K562 (cell line): ENCODE results near the gene ELOVL2. TPM values are rescaled to one million over a fixed set of nuclear protein-coding genes. Genes with fewer than 3 reads are reported as not detected.

Experiments
- ATAC-seq: fragments of 200-7000 bp; cut with Tn5 transposase; 3 replicates; pipeline ENCODE4 v1.9.1; 2020; ENCODE audit warnings: moderate library complexity
- BruUV-seq: library from RNA; stranded (reverse); fragments of 400-500 nt; replicated peaks from 2 replicates; lab custom pipeline; 2021; lab: Mats Ljungman, UMichigan
- CTCF ChIA-PET: fragments of 300-600 bp; formaldehyde crosslinking; extraction: SDS; loops from one replicate; lab custom pipeline; 2021; ENCODE audit warnings: low intra/inter-chr PET ratio; lab: Yijun Ruan, JAX
- POLR2A ChIA-PET: fragments of 300-600, 350-650 bp; sonication (Branson Sonifier 250); formaldehyde crosslinking; extraction: SDS; loops from one replicate; lab custom pipeline; 2021; ENCODE audit warnings: antibody characterized with exemption, inconsistent platforms; lab: Yijun Ruan, JAX
- DNase-seq, 4 experiments: peaks; one replicate each; pipeline versions ENCODE4 v3.0.0 to v3.0.0-alpha.2; 2011 to 2018; ENCODE audit warnings: low spot score in 3 of 4, mixed read lengths in 3 of 4; ENCODE audit errors: extremely low read depth in 1 of 4
- FAIRE-seq: peaks from 2 replicates; lab custom pipeline; 2011; peaks lifted over from hg19 to GRCh38; lab: Jason Lieb, UNC
- H2AFZ ChIP-seq: 2 replicates; pipeline ENCODE4 v1.6.0; 2011; ENCODE audit warnings: low read depth, low read length, control low read depth, inconsistent platforms
- H3K27ac ChIP-seq: fragments of 200-600 bp; 3 replicates; pipeline ENCODE4 v1.8.0; 2011; ENCODE audit warnings: low read depth, mild to moderate bottlenecking, control low read depth, inconsistent platforms, low read length, moderate library complexity, mixed read lengths; ENCODE audit errors: extremely low read depth
- H3K27me3 ChIP-seq, 2 experiments: fragments of 300-600 bp in 1 of 2; 2 replicates in 1 of 2; 3 replicates in 1 of 2; pipeline versions ENCODE4 v1.6.0 to v1.8.0; 2011; ENCODE audit warnings: inconsistent platforms in 2 of 2, low read length in 2 of 2, mild to moderate bottlenecking in 1 of 2, mixed read lengths in 1 of 2, moderate library complexity in 1 of 2; ENCODE audit not compliant: control insufficient read depth in 2 of 2, insufficient read depth in 2 of 2
- H3K36me3 ChIP-seq: fragments of 300-600 bp; 3 replicates; pipeline ENCODE4 v1.8.0; 2011; ENCODE audit warnings: mild to moderate bottlenecking, low read length, inconsistent platforms; ENCODE audit not compliant: control insufficient read depth, insufficient read depth
- H3K4me1 ChIP-seq, 2 experiments: fragments of 200-600 bp in 1 of 2; replicated peaks in 1 of 2; 2 replicates in 1 of 2; 3 replicates in 1 of 2; pipeline versions ENCODE4 v1.5.1 to v1.8.0; 2011; ENCODE audit warnings: inconsistent platforms in 2 of 2, low read length in 2 of 2, mild to moderate bottlenecking in 1 of 2, mixed read lengths in 1 of 2, moderate library complexity in 1 of 2; ENCODE audit not compliant: control insufficient read depth in 2 of 2, insufficient read depth in 2 of 2
- H3K4me2 ChIP-seq: 2 replicates; pipeline ENCODE4 v1.6.1; 2011; ENCODE audit warnings: low read length, control low read depth, inconsistent platforms, mixed read lengths; ENCODE audit not compliant: insufficient read depth
- H3K4me3 ChIP-seq: fragments of 200-600 bp; sonication (generic), shearing (Covaris generic); 2 replicates; pipeline ENCODE4 v1.5.1; 2016; ENCODE audit warnings: control low read depth, inconsistent platforms
- H3K79me2 ChIP-seq: fragments of 200-600 bp; 3 replicates; pipeline ENCODE4 v1.8.0; 2011; ENCODE audit warnings: low read length, inconsistent platforms; ENCODE audit not compliant: control insufficient read depth, insufficient read depth
- H3K9ac ChIP-seq, 2 experiments: 2 replicates each; pipeline versions ENCODE4 v1.6.0 to v1.6.1; 2011; ENCODE audit warnings: low read depth in 2 of 2, low read length in 2 of 2, control low read depth in 1 of 2, inconsistent platforms in 1 of 2, mild to moderate bottlenecking in 1 of 2, mixed read lengths in 1 of 2; ENCODE audit not compliant: insufficient read depth in 1 of 2
- H3K9me1 ChIP-seq: one replicate; pipeline ENCODE4 v1.6.0; 2011; ENCODE audit warnings: inconsistent platforms, mild to moderate bottlenecking, low read length, moderate library complexity; ENCODE audit not compliant: control insufficient read depth, insufficient read depth
- H3K9me3 ChIP-seq: replicated peaks from 2 replicates; pipeline ENCODE4 v1.5.1; 2011; ENCODE audit warnings: low read depth, low read length, inconsistent platforms; ENCODE audit not compliant: control insufficient read depth, insufficient read depth
- H4K20me1 ChIP-seq: replicated peaks from 2 replicates; pipeline ENCODE4 v1.6.1; 2011; ENCODE audit warnings: low read length, inconsistent platforms, mixed read lengths; ENCODE audit not compliant: control insufficient read depth, insufficient read depth
- ATF7 ChIP-seq: fragments of 450-650 bp; IDR thresholded peaks from 2 replicates; pipeline ENCODE4 v1.7.1; 2014; ENCODE audit warnings: mild to moderate bottlenecking, moderate library complexity
- CBFB ChIP-seq: sonication (generic); formaldehyde crosslinking; IDR thresholded peaks from 2 replicates; pipeline ENCODE4 v1.4.0; 2020; ENCODE audit warnings: mild to moderate bottlenecking, missing genetic modification reagents
- CBX3 ChIP-seq, 2 experiments: IDR thresholded peaks; 1 replicate in 1 of 2; 2 replicates in 1 of 2; pipeline ENCODE4 v1.6.1; 2012; ENCODE audit warnings: inconsistent platforms in 2 of 2, low read length in 2 of 2, borderline replicate concordance in 1 of 2, control low read depth in 1 of 2
- CREM ChIP-seq: IDR thresholded peaks from 2 replicates; pipeline ENCODE4 v1.6.1; 2014; ENCODE audit warnings: antibody characterized with exemption, low read depth
- HCFC1 ChIP-seq: IDR thresholded peaks from 2 replicates; pipeline ENCODE4 v1.6.1; 2012; ENCODE audit warnings: low read depth, low read length, improper control_type of control experiment
- KDM4B ChIP-seq, 2 experiments: fragments of 450-650 bp in 1 of 2; sonication (generic) in 1 of 2; IDR thresholded peaks; 2 replicates each; pipeline ENCODE4 v1.6.1; 2016 to 2017; ENCODE audit warnings: borderline replicate concordance in 2 of 2, antibody characterized with exemption in 1 of 2, low read depth in 1 of 2, mild to moderate bottlenecking in 1 of 2
- NFE2 ChIP-seq: IDR thresholded peaks from 2 replicates; pipeline ENCODE4 v1.6.1; 2014; ENCODE audit warnings: antibody characterized with exemption, low read depth
- POLR2G ChIP-seq: fragments of 200-400 bp; formaldehyde crosslinking; IDR thresholded peaks from 2 replicates; pipeline ENCODE4 v1.6.1; 2017; ENCODE audit warnings: low read depth, mild to moderate bottlenecking, antibody characterized with exemption, low read length, moderate library complexity
- RAD21 ChIP-seq, 2 experiments: fragments of 250-450 bp in 1 of 2; fragments of 450-650 bp in 1 of 2; sonication (Bioruptor Pico) in 1 of 2; formaldehyde crosslinking in 1 of 2; IDR thresholded peaks in 1 of 2; conservative IDR thresholded peaks in 1 of 2; 2 replicates each; pipeline versions ENCODE4 v1.4.0 to v1.8.0; 2020 to 2022; ENCODE audit warnings: mild to moderate bottlenecking in 2 of 2, moderate library complexity in 1 of 2
- RNF2 ChIP-seq: sonication (generic); IDR thresholded peaks from 2 replicates; pipeline ENCODE4 v1.6.1; 2016
- SIN3A ChIP-seq, 2 experiments: fragments of 150-350 bp in 1 of 2; IDR thresholded peaks; 2 replicates each; pipeline ENCODE4 v1.6.1; 2011 to 2016; ENCODE audit warnings: borderline replicate concordance in 2 of 2, low read depth in 2 of 2, low read length in 2 of 2, mild to moderate bottlenecking in 2 of 2, moderate library complexity in 2 of 2; ENCODE audit not compliant: control insufficient read depth in 1 of 2
- TCF7 ChIP-seq: sonication (generic); IDR thresholded peaks from 2 replicates; pipeline ENCODE4 v1.6.1; 2016; ENCODE audit warnings: antibody characterized with exemption, borderline replicate concordance
- XRCC5 ChIP-seq: fragments of 200-400 bp; formaldehyde crosslinking; IDR thresholded peaks from 2 replicates; pipeline ENCODE4 v1.6.1; 2017; ENCODE audit warnings: low read depth, mild to moderate bottlenecking, low read length
- ZNF146 ChIP-seq: IDR thresholded peaks from one replicate; pipeline ENCODE4 v1.6.1; 2018; ENCODE audit warnings: missing compliant biosample characterization; ENCODE audit not compliant: unreplicated experiment
- WGBS: fragments of 100-300 bp; shearing (Covaris generic); methylation state at CpG from one replicate; pipeline ENCODE4 v1.1.6; 2016; ENCODE audit warnings: low coverage, mixed read lengths; ENCODE audit not compliant: insufficient coverage; ENCODE audit errors: missing lambda C conversion rate; 5-methylcytosine and 5-hydroxymethylcytosine counted together
- in situ Hi-C: fragments of 300-500 bp; cut with MboI; formaldehyde crosslinking; loops from 4 replicates; pipeline ENCODE4 v1.15.0; 2018; ENCODE audit warnings: inconsistent platforms, mixed read lengths
- intact Hi-C: fragments of 100-400 bp; cut with micrococcal nuclease; formaldehyde crosslinking; loops from 2 replicates; pipeline ENCODE4 v1.14.2; 2022
- polyA plus RNA-seq, 8 experiments: library from polyadenylated mRNA; depleted of rRNA in 4 of 8; stranded (reverse) in 5 of 8; unstranded in 3 of 8; fragments of >200 nt; fragmentation: Nextera tagmentation in 2 of 8; fragmentation: Illumina TruSeq in 1 of 8; extraction: Ambion mirVana in 2 of 8; extraction: Trizol in 1 of 8; gene quantifications; 2 replicates each; pipeline versions ENCODE4 v1.2.1 to v1.2.3, GENCODE V29; 2011 to 2014; ENCODE audit warnings: inconsistent platforms in 1 of 8, missing spikeins in 1 of 8
- total RNA-seq, 7 experiments: library from RNA; depleted of rRNA in 6 of 7; stranded (reverse); fragments of >200 nt in 6 of 7; fragmentation: Illumina TruSeq in 2 of 7; extraction: Trizol in 2 of 7; gene quantifications; 2 replicates each; pipeline versions ENCODE4 v1.2.1 to v1.2.3, GENCODE V29; 2011 to 2021; ENCODE audit warnings: low replicate concordance in 1 of 7
- TF ChIP-seq, protein P1 (sequence below): fragments of 150-350 bp; conservative IDR thresholded peaks from 2 replicates; pipeline ENCODE4 v1.6.1; 2014; ENCODE audit warnings: low read length
- TF ChIP-seq, protein P2 (sequence below): sonication (generic); formaldehyde crosslinking; IDR thresholded peaks from 2 replicates; pipeline ENCODE4 v1.8.1; 2023; ENCODE audit warnings: mild to moderate bottlenecking, missing genetic modification reagents

The ELOVL2 gene
- total and polyA plus RNA-seq, 9 of the 15 experiments (the other 6 are each of a cell fraction or from before 2014, with no cell fraction given): 0.05 to 0.96 (median 0.31) TPM

DNA sequence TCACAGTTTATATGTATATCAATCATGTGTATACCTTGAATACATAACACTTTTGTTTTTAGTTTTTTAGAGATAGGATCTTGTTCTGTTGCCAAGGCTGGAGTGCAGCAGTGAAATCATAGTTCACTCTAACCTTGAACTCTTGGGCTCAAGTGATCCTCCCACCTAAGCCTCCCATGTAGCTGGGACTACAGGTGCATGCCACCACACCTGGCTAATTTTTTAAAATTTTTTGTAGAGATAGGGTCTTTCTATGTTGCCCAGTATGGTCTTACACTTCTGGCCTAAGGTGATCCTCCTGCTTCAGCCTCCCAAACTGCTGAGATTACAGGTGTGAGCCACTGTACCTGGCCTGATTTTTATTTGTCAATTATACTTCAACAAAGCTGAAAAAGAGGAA is 87.3 kb downstream of the ELOVL2 start (continued):
- TF ChIP-seq POLR2G (no peak), SIN3A (IDR thresholded peaks at IDR 0.05; ENCODE audit: borderline replicate concordance in 2 of 2, control insufficient read depth in 1 of 2, low read depth in 2 of 2, low read length in 2 of 2) (no peak)
- TF ChIP-seq, all 486 proteins: peak for 0

DNA sequence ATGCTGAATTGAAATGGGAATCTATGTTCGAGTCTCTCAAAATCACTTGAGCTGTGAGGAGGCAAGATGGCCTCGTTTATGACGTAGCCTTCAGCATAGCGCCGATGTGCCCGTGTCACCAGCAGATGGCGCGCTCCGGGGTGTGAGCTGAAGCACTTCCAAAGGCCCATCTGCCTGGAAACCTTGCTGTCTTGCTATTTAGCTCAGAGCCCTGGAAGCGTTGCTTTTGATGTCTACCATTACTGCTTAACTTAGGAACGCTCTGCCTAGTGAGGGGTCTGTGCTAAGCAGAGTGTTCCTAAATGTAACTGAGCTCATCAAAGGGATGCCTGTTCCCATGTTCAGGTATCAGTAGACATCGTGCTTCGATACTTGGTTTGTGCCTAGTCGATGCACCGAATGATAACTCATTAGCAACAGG is 89.5 kb downstream of the ELOVL2 start:
- WGBS: 32% methylated on average over 15 of the region's 15 CpGs
- in situ Hi-C loops (loop anchor here (5.0 to 25.0 kb wide), 2 partner anchors 113 to 533 kb away; no protein-coding TSS in a partner anchor), intact Hi-C loops (loop anchor here (1.0 to 10.0 kb wide), 3 partner anchors 115 to 620 kb away; no protein-coding TSS in a partner anchor)
- Histone ChIP-seq H3K4me2 (no peak overlapping the region), H3K79me2 (no peaks in the 10 kb centered on the region), H3K4me3 (no peak overlapping the region), H3K4me1 (no peaks in the 10 kb centered on the region; a peak in 1 of 5 replicates), H2AFZ (peak overlapping the region; percentile 41), H3K9ac (no peak overlapping the region), H3K27ac (no peak overlapping the region), H3K27me3 (no peaks in the 10 kb centered on the region), H3K9me3 (no peaks in the 10 kb centered on the region), H3K9me1 (no peaks in the 10 kb centered on the region), H4K20me1 (no peaks in the 10 kb centered on the region), H3K36me3 (peaks cover 27% of the 10 kb centered on the region)
- BruUV-seq: no TSS peak
- POLR2A ChIA-PET: interaction anchor here (0.6 kb wide), 2 partner anchors 12 to 327 kb away, joined by 3 read pairs; no protein-coding TSS in a partner anchor
- ATAC-seq (peak; percentile 100), DNase-seq (peak; percentile 76 to 85 (median 80)), FAIRE-seq (peak; percentile 88)
- CTCF ChIA-PET: interaction anchor here (0.5 to 2.6 kb wide), 4 partner anchors 114 to 620 kb away, joined by 3 to 15 read pairs (median 6); no protein-coding TSS in a partner anchor
- TF ChIP-seq ATF7 (peak; percentile 91), HCFC1 (peak; percentile 23; the same call in 1 of the 2 replicates), CBFB (CRISPR knock-in tag) (no peak), RNF2 (no peak), TCF7 (0 out of 2 replicates have a peak, but pooled peaks have one; percentile 57), CREM (peak; percentile 96), ZNF146 (CRISPR knock-in tag) (no peak), CBX3 (IDR thresholded peaks at IDR 0.05; ENCODE audit: borderline replicate concordance in 1 of 2, low read length in 2 of 2) (peak in 1 of 2 experiments; percentile 86; a peak in 1 of 3 replicates), KDM4B (IDR thresholded peaks at IDR 0.05; ENCODE audit: borderline replicate concordance in 2 of 2, low read depth in 1 of 2) (no peak), XRCC5 (peak; percentile 78; the same call in 1 of the 2 replicates), RAD21 (CRISPR knock-in tag; conservative IDR thresholded peaks at IDR 0.05 in 1 of 2, IDR thresholded peaks at IDR 0.05 in 1 of 2) (peak; percentile 66 to 74), NFE2 (0 out of 2 replicates have a peak, but pooled peaks have one; percentile 16)
- TF ChIP-seq, protein P1, sequence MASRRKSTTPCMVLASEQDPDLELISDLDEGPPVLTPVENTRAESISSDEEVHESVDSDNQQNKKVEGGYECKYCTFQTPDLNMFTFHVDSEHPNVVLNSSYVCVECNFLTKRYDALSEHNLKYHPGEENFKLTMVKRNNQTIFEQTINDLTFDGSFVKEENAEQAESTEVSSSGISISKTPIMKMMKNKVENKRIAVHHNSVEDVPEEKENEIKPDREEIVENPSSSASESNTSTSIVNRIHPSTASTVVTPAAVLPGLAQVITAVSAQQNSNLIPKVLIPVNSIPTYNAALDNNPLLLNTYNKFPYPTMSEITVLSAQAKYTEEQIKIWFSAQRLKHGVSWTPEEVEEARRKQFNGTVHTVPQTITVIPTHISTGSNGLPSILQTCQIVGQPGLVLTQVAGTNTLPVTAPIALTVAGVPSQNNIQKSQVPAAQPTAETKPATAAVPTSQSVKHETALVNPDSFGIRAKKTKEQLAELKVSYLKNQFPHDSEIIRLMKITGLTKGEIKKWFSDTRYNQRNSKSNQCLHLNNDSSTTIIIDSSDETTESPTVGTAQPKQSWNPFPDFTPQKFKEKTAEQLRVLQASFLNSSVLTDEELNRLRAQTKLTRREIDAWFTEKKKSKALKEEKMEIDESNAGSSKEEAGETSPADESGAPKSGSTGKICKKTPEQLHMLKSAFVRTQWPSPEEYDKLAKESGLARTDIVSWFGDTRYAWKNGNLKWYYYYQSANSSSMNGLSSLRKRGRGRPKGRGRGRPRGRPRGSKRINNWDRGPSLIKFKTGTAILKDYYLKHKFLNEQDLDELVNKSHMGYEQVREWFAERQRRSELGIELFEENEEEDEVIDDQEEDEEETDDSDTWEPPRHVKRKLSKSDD: peak; percentile 82; the same call in 1 of the 2 replicates
- TF ChIP-seq, protein P2, sequence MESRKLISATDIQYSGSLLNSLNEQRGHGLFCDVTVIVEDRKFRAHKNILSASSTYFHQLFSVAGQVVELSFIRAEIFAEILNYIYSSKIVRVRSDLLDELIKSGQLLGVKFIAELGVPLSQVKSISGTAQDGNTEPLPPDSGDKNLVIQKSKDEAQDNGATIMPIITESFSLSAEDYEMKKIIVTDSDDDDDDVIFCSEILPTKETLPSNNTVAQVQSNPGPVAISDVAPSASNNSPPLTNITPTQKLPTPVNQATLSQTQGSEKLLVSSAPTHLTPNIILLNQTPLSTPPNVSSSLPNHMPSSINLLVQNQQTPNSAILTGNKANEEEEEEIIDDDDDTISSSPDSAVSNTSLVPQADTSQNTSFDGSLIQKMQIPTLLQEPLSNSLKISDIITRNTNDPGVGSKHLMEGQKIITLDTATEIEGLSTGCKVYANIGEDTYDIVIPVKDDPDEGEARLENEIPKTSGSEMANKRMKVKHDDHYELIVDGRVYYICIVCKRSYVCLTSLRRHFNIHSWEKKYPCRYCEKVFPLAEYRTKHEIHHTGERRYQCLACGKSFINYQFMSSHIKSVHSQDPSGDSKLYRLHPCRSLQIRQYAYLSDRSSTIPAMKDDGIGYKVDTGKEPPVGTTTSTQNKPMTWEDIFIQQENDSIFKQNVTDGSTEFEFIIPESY: 0 out of 2 replicates have a peak, but pooled peaks have one; percentile 39
